WTC11 (cell line): Measurements from ENCODE around the gene CASP3.

Experiments
- CTCF ChIP-seq: fragments of 200-600 bp; IDR thresholded peaks from 2 replicates; pipeline ENCODE4 v1.8.0; 2022; ENCODE audit warnings: antibody characterized with exemption
- E2F1 ChIP-seq: sonication (generic); formaldehyde crosslinking; IDR thresholded peaks from 2 replicates; pipeline ENCODE4 v1.8.0; 2022; ENCODE audit warnings: mild to moderate bottlenecking, missing genetic modification reagents
- ELF4 ChIP-seq: sonication (generic); formaldehyde crosslinking; IDR thresholded peaks from 2 replicates; pipeline ENCODE4 v1.8.1; 2022; ENCODE audit warnings: low read depth, mild to moderate bottlenecking, moderate library complexity, missing genetic modification reagents
- FOXP4 ChIP-seq: sonication (generic); formaldehyde crosslinking; IDR thresholded peaks from 2 replicates; pipeline ENCODE4 v1.8.0; 2022; ENCODE audit warnings: mild to moderate bottlenecking, missing genetic modification reagents
- MAX ChIP-seq: sonication (generic); formaldehyde crosslinking; IDR thresholded peaks from 2 replicates; pipeline ENCODE4 v1.8.0; 2022; ENCODE audit warnings: mild to moderate bottlenecking, missing genetic modification reagents
- SP1 ChIP-seq: sonication (generic); formaldehyde crosslinking; conservative IDR thresholded peaks from 2 replicates; pipeline ENCODE4 v1.8.1; 2022; ENCODE audit warnings: missing genetic modification reagents
- STAT6 ChIP-seq: sonication (generic); formaldehyde crosslinking; conservative IDR thresholded peaks from 2 replicates; pipeline ENCODE4 v1.8.1; 2023; ENCODE audit warnings: mild to moderate bottlenecking, low read depth, missing genetic modification reagents, moderate library complexity
- TCF7 ChIP-seq: sonication (generic); formaldehyde crosslinking; IDR thresholded peaks from 2 replicates; pipeline ENCODE4 v1.8.0; 2022; ENCODE audit warnings: mild to moderate bottlenecking, low read depth, missing genetic modification reagents, moderate library complexity
- TEAD4 ChIP-seq: sonication (generic); formaldehyde crosslinking; IDR thresholded peaks from 2 replicates; pipeline ENCODE4 v1.8.0; 2022; ENCODE audit warnings: mild to moderate bottlenecking, missing genetic modification reagents

GRCh38 chr4:184688005-184688404, 38.8 kb upstream of the CASP3 start:
- TF ChIP-seq E2F1, result no peak
- TF ChIP-seq STAT6, result no peak
- no peak for TF ChIP-seq CTCF
- TF ChIP-seq FOXP4 (CRISPR knock-in tag), result no peak
- no peak for TF ChIP-seq ELF4 (CRISPR knock-in tag)
- no peak for TF ChIP-seq MAX (CRISPR knock-in tag)
- TF ChIP-seq SP1, result no peak
- TF ChIP-seq TCF7, result no peak
- no peak for TF ChIP-seq TEAD4 (CRISPR knock-in tag)
